ENCODE data around the gene IL17D. TPM values are rescaled to one million over a fixed set of nuclear protein-coding genes. Genes with fewer than 3 reads are reported as not detected.
"Not testable (repeated sequence)": the region's sequence is repeated elsewhere in the genome, so short reads cannot be mapped to it uniquely, and the experiment has no call there.

Gene IL17D
- total RNA-seq, 4 donors from 2014 or later, result 1.4 to 7.2 (median 4.2) TPM

DNA sequence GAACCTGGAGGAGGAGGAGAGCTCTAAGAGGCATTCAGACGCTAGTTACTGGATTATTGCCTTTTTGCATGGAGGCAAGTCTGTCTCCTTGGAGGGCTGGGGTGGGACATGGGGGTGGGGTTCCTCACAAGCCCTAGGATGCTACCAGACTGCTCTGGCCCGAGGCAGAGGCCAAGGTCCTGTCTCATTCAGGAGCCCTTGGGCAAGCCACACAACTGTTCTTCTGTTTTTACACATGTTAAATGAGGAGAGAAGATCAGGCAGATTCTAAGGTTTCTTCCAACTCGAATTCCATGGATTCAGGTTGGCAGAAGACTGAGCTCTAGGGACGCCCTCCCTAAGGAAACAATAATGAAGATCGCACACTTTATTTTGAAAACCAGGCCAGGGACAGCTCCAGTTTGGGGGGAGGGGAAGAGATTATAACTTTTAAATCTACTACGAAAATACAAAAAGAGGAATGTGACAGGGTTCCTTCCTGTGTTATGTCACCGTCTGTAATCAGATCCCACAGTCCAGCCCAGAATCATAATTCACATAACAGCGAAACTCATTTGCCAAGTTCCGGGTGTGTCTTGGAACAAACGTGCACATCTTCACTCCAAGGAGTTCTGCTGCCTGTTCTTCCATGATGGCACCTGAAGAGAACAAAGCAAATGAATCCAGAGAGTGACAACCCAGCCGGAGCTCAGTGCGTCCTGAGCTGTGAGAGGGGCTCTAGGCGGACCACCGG, 25.2 kb downstream of the IL17D start:
- peak; percentile 54 for ATAC-seq
- 60 to 70% methylated on average over 10 to 12 of the region's 14 CpGs for WGBS, 2 donors (ENCODE audit: low coverage in 1 of 2)
- H3K4me1 ChIP-seq, result peaks cover 0 to 6% (median 0%) of the 10 kb centered on the region in 3 donors
- peaks cover 0 to 32% of the 10 kb centered on the region in 2 donors for H3K36me3 ChIP-seq
- no peaks in the 10 kb centered on the region for H3K27me3 ChIP-seq
- H3K27ac ChIP-seq, result peak overlapping the region in 3 of 4 donors; percentile 31 to 60 (median 57)
- no peak overlapping the region for H3K4me3 ChIP-seq
- TF ChIP-seq POLR2A (IDR thresholded peaks at IDR 0.05) (no peak), POLR2AphosphoS5 (IDR thresholded peaks at IDR 0.05) (no peak), EP300 (IDR thresholded peaks at IDR 0.05) (no peak)
- TF ChIP-seq, protein P1, sequence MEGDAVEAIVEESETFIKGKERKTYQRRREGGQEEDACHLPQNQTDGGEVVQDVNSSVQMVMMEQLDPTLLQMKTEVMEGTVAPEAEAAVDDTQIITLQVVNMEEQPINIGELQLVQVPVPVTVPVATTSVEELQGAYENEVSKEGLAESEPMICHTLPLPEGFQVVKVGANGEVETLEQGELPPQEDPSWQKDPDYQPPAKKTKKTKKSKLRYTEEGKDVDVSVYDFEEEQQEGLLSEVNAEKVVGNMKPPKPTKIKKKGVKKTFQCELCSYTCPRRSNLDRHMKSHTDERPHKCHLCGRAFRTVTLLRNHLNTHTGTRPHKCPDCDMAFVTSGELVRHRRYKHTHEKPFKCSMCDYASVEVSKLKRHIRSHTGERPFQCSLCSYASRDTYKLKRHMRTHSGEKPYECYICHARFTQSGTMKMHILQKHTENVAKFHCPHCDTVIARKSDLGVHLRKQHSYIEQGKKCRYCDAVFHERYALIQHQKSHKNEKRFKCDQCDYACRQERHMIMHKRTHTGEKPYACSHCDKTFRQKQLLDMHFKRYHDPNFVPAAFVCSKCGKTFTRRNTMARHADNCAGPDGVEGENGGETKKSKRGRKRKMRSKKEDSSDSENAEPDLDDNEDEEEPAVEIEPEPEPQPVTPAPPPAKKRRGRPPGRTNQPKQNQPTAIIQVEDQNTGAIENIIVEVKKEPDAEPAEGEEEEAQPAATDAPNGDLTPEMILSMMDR (IDR thresholded peaks at IDR 0.05), result no peak
- H3K9me3 ChIP-seq, result no peaks in the 10 kb centered on the region

DNA sequence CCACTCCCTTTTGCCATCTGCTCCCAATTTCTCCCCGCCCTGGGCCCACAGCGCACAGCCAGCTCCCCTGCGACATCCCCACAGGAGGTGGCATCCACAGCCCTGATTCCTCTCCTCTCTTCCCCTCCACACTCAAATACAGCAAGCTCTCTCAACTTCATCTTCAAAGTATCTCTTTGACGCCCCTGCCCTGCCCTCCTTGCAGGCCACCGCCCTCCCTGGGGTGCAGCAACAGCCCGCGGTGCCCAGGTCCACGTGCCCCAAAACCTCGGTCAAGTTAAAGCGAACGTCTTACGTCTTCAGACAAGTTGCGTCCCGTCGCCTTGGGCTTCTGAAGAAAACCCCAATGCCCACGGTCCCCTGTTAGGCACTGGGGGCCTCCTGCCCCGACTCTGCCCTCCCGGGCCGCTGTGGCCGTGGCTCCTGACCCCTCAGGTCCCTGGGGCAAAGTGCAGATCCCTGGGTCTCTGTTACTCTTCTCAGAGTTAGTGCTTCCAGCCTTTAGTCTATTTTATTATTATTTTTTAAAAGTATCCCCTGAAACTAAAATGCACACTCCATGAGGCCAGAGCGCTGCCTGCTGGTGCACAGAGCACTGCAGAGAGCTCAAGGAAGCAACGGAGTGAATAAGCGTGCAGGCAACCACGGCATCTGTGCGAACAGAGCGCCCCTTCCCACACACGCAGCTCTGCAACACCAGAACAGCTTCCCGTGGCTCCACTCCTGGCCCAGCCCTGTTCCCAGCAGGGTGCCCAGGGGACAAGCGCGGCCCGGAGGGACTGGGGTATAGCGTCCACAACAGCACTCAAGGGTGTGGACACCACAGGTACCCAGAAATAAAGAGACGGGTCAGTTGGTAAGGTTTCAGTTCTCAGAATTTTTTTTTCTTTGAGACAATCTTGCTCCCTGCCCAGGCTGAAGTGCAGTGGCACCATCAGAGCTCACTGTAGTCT, 26.4 kb downstream of the IL17D start:
- TF ChIP-seq, protein P1 (IDR thresholded peaks at IDR 0.05), result no peak
- TF ChIP-seq EP300 (IDR thresholded peaks at IDR 0.05), result no peak
- Histone ChIP-seq H3K27ac (no peak overlapping the region), H3K27me3 (no peaks in the 10 kb centered on the region), H3K4me3 (no peak overlapping the region), H3K9me3 (no peaks in the 10 kb centered on the region), H3K4me1 (peaks cover 0 to 6% (median 0%) of the 10 kb centered on the region in 3 donors), H3K36me3 (peaks cover 0 to 32% of the 10 kb centered on the region in 2 donors)
- ATAC-seq, result no peak
- WGBS, 2 donors (ENCODE audit: low coverage in 1 of 2), result 95% methylated on average over 10 of the region's 33 CpGs; no CpG with 5 or more reads in 1 of the 2 donors

DNA sequence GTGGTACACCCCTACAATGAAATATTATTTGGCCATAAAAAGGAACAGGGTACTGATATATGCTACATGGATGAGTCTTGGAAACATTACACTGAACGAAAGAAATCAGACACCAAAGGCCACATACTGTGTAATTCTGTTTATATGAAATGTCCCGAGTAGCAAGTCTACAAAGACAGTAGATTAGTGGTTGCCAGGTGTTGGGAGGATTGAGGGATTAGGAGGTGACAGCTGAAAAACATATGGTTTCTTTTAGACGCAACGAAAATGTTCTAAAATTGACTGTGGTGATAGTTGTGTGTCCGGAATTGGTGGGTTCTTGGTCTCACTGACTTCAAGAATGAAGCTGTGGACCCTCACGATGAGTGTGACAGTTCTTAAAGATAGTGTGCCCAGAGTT, 35.1 kb downstream of the IL17D start:
- TF ChIP-seq POLR2A (IDR thresholded peaks at IDR 0.05) (no peak), EP300 (IDR thresholded peaks at IDR 0.05) (no peak)
- 69 to 70% methylated on average over 6 of the region's 6 CpGs for WGBS, 2 donors (ENCODE audit: low coverage in 1 of 2)
- ATAC-seq, result no peak

DNA sequence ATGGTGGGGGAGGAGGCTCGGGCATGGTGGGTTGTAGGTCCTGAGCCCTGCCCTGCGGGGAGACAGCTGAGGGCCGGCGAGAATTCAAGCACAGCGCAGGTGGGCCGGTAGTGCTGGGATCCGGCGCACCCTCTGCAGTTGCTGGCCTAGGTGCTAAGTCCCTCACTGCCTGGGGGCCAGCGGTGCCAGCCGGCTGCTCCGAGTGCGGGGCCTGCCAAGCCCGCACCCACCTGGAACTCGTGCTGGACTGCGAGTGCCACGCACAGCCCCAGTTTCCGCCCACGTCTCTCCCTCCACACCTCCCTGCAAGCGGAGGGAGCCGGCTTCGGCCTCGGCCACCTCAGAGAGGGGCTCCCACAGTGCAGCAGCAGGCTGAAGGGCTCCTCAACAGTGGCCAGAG, 36.5 kb downstream of the IL17D start:
- no peak for ATAC-seq
- H3K4me3 ChIP-seq, result no peak overlapping the region
- H3K4me1 ChIP-seq, result no peaks in the 10 kb centered on the region
- H3K36me3 ChIP-seq, result peaks cover 0 to 20% of the 10 kb centered on the region in 2 donors
- H3K27ac ChIP-seq, result no peak overlapping the region
- H3K27me3 ChIP-seq, result no peaks in the 10 kb centered on the region
- no peaks in the 10 kb centered on the region for H3K9me3 ChIP-seq
- WGBS, 2 donors (ENCODE audit: low coverage in 1 of 2), result no CpG with 5 or more reads among the region's 22 CpGs
- TF ChIP-seq POLR2A (IDR thresholded peaks at IDR 0.05), result no peak
- no peak for TF ChIP-seq POLR2AphosphoS5 (IDR thresholded peaks at IDR 0.05)
- TF ChIP-seq, protein P1 (IDR thresholded peaks at IDR 0.05), result no peak
- TF ChIP-seq EP300 (IDR thresholded peaks at IDR 0.05), result no peak

More for the DNA sequence above, 35.1 kb downstream of the IL17D start:
- Histone ChIP-seq H3K9me3 (no peaks in the 10 kb centered on the region), H3K27me3 (no peaks in the 10 kb centered on the region), H3K4me3 (no peak overlapping the region), H3K27ac (no peak overlapping the region), H3K36me3 (peaks cover 0 to 20% of the 10 kb centered on the region in 2 donors), H3K4me1 (no peaks in the 10 kb centered on the region)

GRCh38 chr13:20743830-20744404, 40.4 kb downstream of the IL17D start:
- 84 to 91% methylated on average over 3 to 4 of the region's 4 CpGs for WGBS, 2 donors (ENCODE audit: low coverage in 1 of 2)

More at GRCh38 chr13:20743830-20744404, 40.4 kb downstream of the IL17D start:
- not testable (repeated sequence) for ATAC-seq, H3K27ac ChIP-seq, H3K9me3 ChIP-seq, H3K27me3 ChIP-seq, H3K4me1 ChIP-seq, H3K4me3 ChIP-seq
- peaks cover 0 to 17% of the 10 kb centered on the region in 2 donors for H3K36me3 ChIP-seq
